K562 (cell line): ENCODE results near the gene PRKG1. TPM values are rescaled to one million over a fixed set of nuclear protein-coding genes. Genes with fewer than 3 reads are reported as not detected.

Source experiments
- ATAC-seq: fragments of 200-7000 bp; cut with Tn5 transposase; 3 replicates; pipeline ENCODE4 v1.9.1; 2020; ENCODE audit warnings: moderate library complexity
- BruUV-seq: library from RNA; stranded (reverse); fragments of 400-500 nt; replicated peaks from 2 replicates; lab custom pipeline; 2021; lab: Mats Ljungman, UMichigan
- CTCF ChIA-PET: fragments of 300-600 bp; formaldehyde crosslinking; extraction: SDS; loops from one replicate; lab custom pipeline; 2021; ENCODE audit warnings: low intra/inter-chr PET ratio; lab: Yijun Ruan, JAX
- POLR2A ChIA-PET: fragments of 300-600, 350-650 bp; sonication (Branson Sonifier 250); formaldehyde crosslinking; extraction: SDS; loops from one replicate; lab custom pipeline; 2021; ENCODE audit warnings: antibody characterized with exemption, inconsistent platforms; lab: Yijun Ruan, JAX
- DNase-seq, 4 experiments: peaks; one replicate each; pipeline versions ENCODE4 v3.0.0 to v3.0.0-alpha.2; 2011 to 2018; ENCODE audit warnings: low spot score in 3 of 4, mixed read lengths in 3 of 4; ENCODE audit errors: extremely low read depth in 1 of 4
- FAIRE-seq: peaks from 2 replicates; lab custom pipeline; 2011; peaks lifted over from hg19 to GRCh38; lab: Jason Lieb, UNC
- H2AFZ ChIP-seq: 2 replicates; pipeline ENCODE4 v1.6.0; 2011; ENCODE audit warnings: low read depth, low read length, control low read depth, inconsistent platforms
- H3K27ac ChIP-seq: fragments of 200-600 bp; 3 replicates; pipeline ENCODE4 v1.8.0; 2011; ENCODE audit warnings: low read depth, mild to moderate bottlenecking, control low read depth, inconsistent platforms, low read length, moderate library complexity, mixed read lengths; ENCODE audit errors: extremely low read depth
- H3K27me3 ChIP-seq, 2 experiments: fragments of 300-600 bp in 1 of 2; 2 replicates in 1 of 2; 3 replicates in 1 of 2; pipeline versions ENCODE4 v1.6.0 to v1.8.0; 2011; ENCODE audit warnings: inconsistent platforms in 2 of 2, low read length in 2 of 2, mild to moderate bottlenecking in 1 of 2, mixed read lengths in 1 of 2, moderate library complexity in 1 of 2; ENCODE audit not compliant: control insufficient read depth in 2 of 2, insufficient read depth in 2 of 2
- H3K36me3 ChIP-seq: fragments of 300-600 bp; 3 replicates; pipeline ENCODE4 v1.8.0; 2011; ENCODE audit warnings: mild to moderate bottlenecking, low read length, inconsistent platforms; ENCODE audit not compliant: control insufficient read depth, insufficient read depth
- H3K4me1 ChIP-seq, 2 experiments: fragments of 200-600 bp in 1 of 2; replicated peaks in 1 of 2; 2 replicates in 1 of 2; 3 replicates in 1 of 2; pipeline versions ENCODE4 v1.5.1 to v1.8.0; 2011; ENCODE audit warnings: inconsistent platforms in 2 of 2, low read length in 2 of 2, mild to moderate bottlenecking in 1 of 2, mixed read lengths in 1 of 2, moderate library complexity in 1 of 2; ENCODE audit not compliant: control insufficient read depth in 2 of 2, insufficient read depth in 2 of 2
- H3K4me2 ChIP-seq: 2 replicates; pipeline ENCODE4 v1.6.1; 2011; ENCODE audit warnings: low read length, control low read depth, inconsistent platforms, mixed read lengths; ENCODE audit not compliant: insufficient read depth
- H3K4me3 ChIP-seq: fragments of 200-600 bp; sonication (generic), shearing (Covaris generic); 2 replicates; pipeline ENCODE4 v1.5.1; 2016; ENCODE audit warnings: control low read depth, inconsistent platforms
- H3K79me2 ChIP-seq: fragments of 200-600 bp; 3 replicates; pipeline ENCODE4 v1.8.0; 2011; ENCODE audit warnings: low read length, inconsistent platforms; ENCODE audit not compliant: control insufficient read depth, insufficient read depth
- H3K9ac ChIP-seq, 2 experiments: 2 replicates each; pipeline versions ENCODE4 v1.6.0 to v1.6.1; 2011; ENCODE audit warnings: low read depth in 2 of 2, low read length in 2 of 2, control low read depth in 1 of 2, inconsistent platforms in 1 of 2, mild to moderate bottlenecking in 1 of 2, mixed read lengths in 1 of 2; ENCODE audit not compliant: insufficient read depth in 1 of 2
- H3K9me1 ChIP-seq: one replicate; pipeline ENCODE4 v1.6.0; 2011; ENCODE audit warnings: inconsistent platforms, mild to moderate bottlenecking, low read length, moderate library complexity; ENCODE audit not compliant: control insufficient read depth, insufficient read depth
- H3K9me3 ChIP-seq: replicated peaks from 2 replicates; pipeline ENCODE4 v1.5.1; 2011; ENCODE audit warnings: low read depth, low read length, inconsistent platforms; ENCODE audit not compliant: control insufficient read depth, insufficient read depth
- H4K20me1 ChIP-seq: replicated peaks from 2 replicates; pipeline ENCODE4 v1.6.1; 2011; ENCODE audit warnings: low read length, inconsistent platforms, mixed read lengths; ENCODE audit not compliant: control insufficient read depth, insufficient read depth
- MAFK ChIP-seq: IDR thresholded peaks from 2 replicates; pipeline ENCODE4 v1.6.1; 2011; ENCODE audit warnings: low read length, improper control_type of control experiment
- ZNF316 ChIP-seq: fragments of 450-650 bp; IDR thresholded peaks from 2 replicates; pipeline ENCODE4 v1.6.1; 2016
- in situ Hi-C: fragments of 300-500 bp; cut with MboI; formaldehyde crosslinking; loops from 4 replicates; pipeline ENCODE4 v1.15.0; 2018; ENCODE audit warnings: inconsistent platforms, mixed read lengths
- intact Hi-C: fragments of 100-400 bp; cut with micrococcal nuclease; formaldehyde crosslinking; loops from 2 replicates; pipeline ENCODE4 v1.14.2; 2022
- polyA plus RNA-seq, 8 experiments: library from polyadenylated mRNA; depleted of rRNA in 4 of 8; stranded (reverse) in 5 of 8; unstranded in 3 of 8; fragments of >200 nt; fragmentation: Nextera tagmentation in 2 of 8; fragmentation: Illumina TruSeq in 1 of 8; extraction: Ambion mirVana in 2 of 8; extraction: Trizol in 1 of 8; gene quantifications; 2 replicates each; pipeline versions ENCODE4 v1.2.1 to v1.2.3, GENCODE V29; 2011 to 2014; ENCODE audit warnings: inconsistent platforms in 1 of 8, missing spikeins in 1 of 8
- total RNA-seq, 7 experiments: library from RNA; depleted of rRNA in 6 of 7; stranded (reverse); fragments of >200 nt in 6 of 7; fragmentation: Illumina TruSeq in 2 of 7; extraction: Trizol in 2 of 7; gene quantifications; 2 replicates each; pipeline versions ENCODE4 v1.2.1 to v1.2.3, GENCODE V29; 2011 to 2021; ENCODE audit warnings: low replicate concordance in 1 of 7
- TF ChIP-seq, protein P1 (sequence below): sonication (generic); formaldehyde crosslinking; IDR thresholded peaks from 2 replicates; pipeline ENCODE4 v1.8.0; 2022; ENCODE audit warnings: mild to moderate bottlenecking, missing genetic modification reagents, borderline replicate concordance

The PRKG1 gene
- total and polyA plus RNA-seq, 9 of the 15 experiments (the other 6 are each of a cell fraction or from before 2014, with no cell fraction given), result 0.22 TPM; not detected in 8

DNA sequence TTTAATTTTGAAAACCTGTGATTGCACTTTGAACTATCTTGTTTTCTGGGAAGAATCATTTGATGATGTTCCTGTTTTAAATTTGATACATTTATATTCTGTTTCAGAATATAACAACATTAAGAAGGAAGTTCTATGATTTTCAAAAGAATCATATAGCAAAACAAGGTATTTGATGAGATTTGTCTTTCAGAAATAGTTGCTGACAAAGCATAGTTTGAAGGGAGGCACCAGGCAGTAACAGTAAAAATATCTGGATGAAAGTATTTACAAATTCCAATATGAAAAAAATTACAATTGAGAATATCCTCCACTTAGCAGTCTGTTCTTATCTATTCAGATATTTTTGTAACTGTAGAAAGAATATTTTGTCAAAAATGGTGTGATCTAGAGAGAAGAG lies 891.2 kb downstream of the PRKG1 start:
- CTCF ChIA-PET, result no interaction called here
- FAIRE-seq, result no peak
- in situ Hi-C loops, result no loop called here

More for the DNA sequence above, 891.2 kb downstream of the PRKG1 start:
- TF ChIP-seq, protein P1, sequence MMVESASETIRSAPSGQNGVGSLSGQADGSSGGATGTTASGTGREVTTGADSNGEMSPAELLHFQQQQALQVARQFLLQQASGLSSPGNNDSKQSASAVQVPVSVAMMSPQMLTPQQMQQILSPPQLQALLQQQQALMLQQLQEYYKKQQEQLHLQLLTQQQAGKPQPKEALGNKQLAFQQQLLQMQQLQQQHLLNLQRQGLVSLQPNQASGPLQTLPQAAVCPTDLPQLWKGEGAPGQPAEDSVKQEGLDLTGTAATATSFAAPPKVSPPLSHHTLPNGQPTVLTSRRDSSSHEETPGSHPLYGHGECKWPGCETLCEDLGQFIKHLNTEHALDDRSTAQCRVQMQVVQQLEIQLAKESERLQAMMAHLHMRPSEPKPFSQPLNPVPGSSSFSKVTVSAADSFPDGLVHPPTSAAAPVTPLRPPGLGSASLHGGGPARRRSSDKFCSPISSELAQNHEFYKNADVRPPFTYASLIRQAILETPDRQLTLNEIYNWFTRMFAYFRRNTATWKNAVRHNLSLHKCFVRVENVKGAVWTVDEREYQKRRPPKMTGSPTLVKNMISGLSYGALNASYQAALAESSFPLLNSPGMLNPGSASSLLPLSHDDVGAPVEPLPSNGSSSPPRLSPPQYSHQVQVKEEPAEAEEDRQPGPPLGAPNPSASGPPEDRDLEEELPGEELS (CRISPR knock-in tag), result no peak
- TF ChIP-seq MAFK, result 0 out of 2 replicates have a peak, but pooled peaks have one; percentile 4
- TF ChIP-seq ZNF316, result peak; percentile 26; the same call in 1 of the 2 replicates
- Histone ChIP-seq H3K27me3 (no peaks in the 10 kb centered on the region), H4K20me1 (no peaks in the 10 kb centered on the region), H3K36me3 (no peaks in the 10 kb centered on the region), H3K4me2 (no peak overlapping the region), H3K9me3 (peaks cover 2% of the 10 kb centered on the region; the same call in 1 of the 2 replicates), H3K4me1 (no peaks in the 10 kb centered on the region), H2AFZ (no peak overlapping the region), H3K4me3 (no peak overlapping the region), H3K27ac (no peak overlapping the region), H3K9me1 (no peaks in the 10 kb centered on the region), H3K9ac (no peak overlapping the region), H3K79me2 (no peaks in the 10 kb centered on the region)
- DNase-seq (no peak), ATAC-seq (no peak)
- BruUV-seq, result no TSS peak
- POLR2A ChIA-PET, result no interaction called here
- intact Hi-C loops, result loop anchor here (10.0 kb wide), 1 partner anchor 961 kb away; no protein-coding TSS in a partner anchor
